ENCODE data around the gene FHOD3.

GRCh38 chr18:36446059-36446458 lies 148.5 kb downstream of the FHOD3 start:
- TF ChIP-seq CTCF (IDR thresholded peaks at IDR 0.05) (no peak), POLR2A (IDR thresholded peaks at IDR 0.05) (no peak)

All from uterus (tissue), 2 donors.